ENCODE data around the gene AP5Z1.

The AP5Z1 gene

GRCh38 chr7:4742852-4743251 lies 32.6 kb upstream of the AP5Z1 start:
- no peak for DNase-seq (ENCODE audit: low read depth)
- no peak for TF ChIP-seq MAX (IDR thresholded peaks at IDR 0.05; ENCODE audit: low read depth, low read length)
- TF ChIP-seq MYC (IDR thresholded peaks at IDR 0.05; ENCODE audit: low read depth, low read length): no peak
- no peak overlapping the region for H3K4me3 ChIP-seq (ENCODE audit: low read depth, low read length)

GRCh38 chr7:4744391-4745264 lies 30.8 kb upstream of the AP5Z1 start:
- TF ChIP-seq POLR2A (IDR thresholded peaks at IDR 0.05; ENCODE audit: extremely low read depth, insufficient read length): no peak
- 0 out of 2 replicates have a peak, but pooled peaks have one; percentile 11 for TF ChIP-seq MYC (IDR thresholded peaks at IDR 0.05; ENCODE audit: low read depth, low read length)
- DNase-seq (ENCODE audit: low read depth): no peak
- H3K4me3 ChIP-seq (ENCODE audit: low read depth, low read length): no peak overlapping the region

- DNase-seq (ENCODE audit: low read depth): no peak
- TF ChIP-seq MYC (IDR thresholded peaks at IDR 0.05; ENCODE audit: low read depth, low read length) (no peak), CTCF (IDR thresholded peaks at IDR 0.05; ENCODE audit: low read depth, low read length) (no peak), MAX (IDR thresholded peaks at IDR 0.05; ENCODE audit: low read depth, low read length) (no peak), POLR2A (IDR thresholded peaks at IDR 0.05; ENCODE audit: extremely low read depth, insufficient read length) (no peak)
- no peak overlapping the region for H3K4me3 ChIP-seq (ENCODE audit: low read depth, low read length)
These were observed 30.0 kb upstream of the AP5Z1 start for GRCh38 chr7:4745265-4745919.

GRCh38 chr7:4745971-4746919 lies 29.2 kb upstream of the AP5Z1 start:
- H3K4me3 ChIP-seq (ENCODE audit: low read depth, low read length): no peak overlapping the region
- peak; percentile 38 for DNase-seq (ENCODE audit: low read depth)
- TF ChIP-seq MAX (IDR thresholded peaks at IDR 0.05; ENCODE audit: low read depth, low read length) (no peak), MYC (IDR thresholded peaks at IDR 0.05; ENCODE audit: low read depth, low read length) (no peak), CTCF (IDR thresholded peaks at IDR 0.05; ENCODE audit: low read depth, low read length) (no peak), POLR2A (IDR thresholded peaks at IDR 0.05; ENCODE audit: extremely low read depth, insufficient read length) (no peak)

GRCh38 chr7:4747013-4747412 lies 28.4 kb upstream of the AP5Z1 start:
- TF ChIP-seq MYC (IDR thresholded peaks at IDR 0.05; ENCODE audit: low read depth, low read length) (no peak), CTCF (IDR thresholded peaks at IDR 0.05; ENCODE audit: low read depth, low read length) (no peak), MAX (IDR thresholded peaks at IDR 0.05; ENCODE audit: low read depth, low read length) (no peak), POLR2A (IDR thresholded peaks at IDR 0.05; ENCODE audit: extremely low read depth, insufficient read length) (no peak)
- no peak overlapping the region for H3K4me3 ChIP-seq (ENCODE audit: low read depth, low read length)
- no peak for DNase-seq (ENCODE audit: low read depth)

- TF ChIP-seq POLR2A (IDR thresholded peaks at IDR 0.05; ENCODE audit: extremely low read depth, insufficient read length): no peak
- TF ChIP-seq MAX (IDR thresholded peaks at IDR 0.05; ENCODE audit: low read depth, low read length): no peak
- TF ChIP-seq CTCF (IDR thresholded peaks at IDR 0.05; ENCODE audit: low read depth, low read length): no peak
- TF ChIP-seq MYC (IDR thresholded peaks at IDR 0.05; ENCODE audit: low read depth, low read length): no peak
These were observed 27.7 kb upstream of the AP5Z1 start for GRCh38 chr7:4747746-4748145.

More at GRCh38 chr7:4747746-4748145, 27.7 kb upstream of the AP5Z1 start:
- no peak overlapping the region for H3K4me3 ChIP-seq (ENCODE audit: low read depth, low read length)
- no peak for DNase-seq (ENCODE audit: low read depth)

Measured in NB4 (cell line).